Measurements from ENCODE around the gene PRKN. TPM values are rescaled to one million over a fixed set of nuclear protein-coding genes. Genes with fewer than 3 reads are reported as not detected.
A peak's percentile ranks its signal among the peaks of the same experiment; 100 is the strongest.

The PRKN gene
- total and polyA plus RNA-seq, 9 of the 15 experiments (the other 6 are each of a cell fraction or from before 2014, with no cell fraction given) = 0.03 to 0.96 (median 0.15) TPM; not detected in 2

DNA sequence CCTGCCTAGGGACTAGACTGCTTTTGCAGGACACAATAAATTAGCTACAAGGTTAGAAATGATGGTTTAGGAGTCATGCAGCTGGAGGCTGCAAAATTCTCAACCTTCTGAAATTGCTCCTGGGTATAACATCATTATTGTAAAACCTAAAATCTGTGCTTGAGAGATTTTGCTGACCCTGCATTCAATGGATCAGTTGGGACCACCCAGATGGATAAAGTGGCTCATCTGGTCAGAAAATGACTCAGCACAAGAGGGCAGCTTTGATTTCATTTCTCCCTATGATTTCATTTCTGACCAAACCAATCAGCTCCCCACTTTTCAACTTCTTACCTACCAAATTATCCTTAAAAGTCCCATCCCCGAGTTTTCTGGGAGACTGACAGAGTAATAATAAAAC, 1086.4 kb downstream of the PRKN start:
- H3K4me2 ChIP-seq (ENCODE audit: insufficient read depth, low read length) = no peak overlapping the region
- H3K4me1 ChIP-seq (replicated peaks in 1 of 2; ENCODE audit: control insufficient read depth in 2 of 2, insufficient read depth in 2 of 2, low read length in 2 of 2) = peaks cover 0 to 3% of the 10 kb centered on the region in 2 experiments; a peak in 1 of 5 replicates
- H3K27me3 ChIP-seq (ENCODE audit: control insufficient read depth in 2 of 2, insufficient read depth in 2 of 2, low read length in 2 of 2) = peaks cover 0 to 1% of the 10 kb centered on the region in 2 experiments; a peak in 4 of 5 replicates
- DNase-seq (ENCODE audit: extremely low read depth in 1 of 4, low spot score in 3 of 4) (no peak), FAIRE-seq (no peak), ATAC-seq (no peak)
- no peaks in the 10 kb centered on the region for H4K20me1 ChIP-seq (replicated peaks; ENCODE audit: control insufficient read depth, insufficient read depth, low read length)
- H3K36me3 ChIP-seq (ENCODE audit: control insufficient read depth, insufficient read depth, low read length) = no peaks in the 10 kb centered on the region
- no peak overlapping the region for H2AFZ ChIP-seq (ENCODE audit: low read depth, low read length)
- H3K79me2 ChIP-seq (ENCODE audit: control insufficient read depth, insufficient read depth, low read length) = no peaks in the 10 kb centered on the region
- H3K4me3 ChIP-seq = no peak overlapping the region
- TF ChIP-seq NFXL1 (CRISPR knock-in tag; IDR thresholded peaks at IDR 0.05) = no peak
- TF ChIP-seq ZNF324 (CRISPR knock-in tag; IDR thresholded peaks at IDR 0.05) = no peak
- TF ChIP-seq CHD1 (IDR thresholded peaks at IDR 0.05; ENCODE audit: low read length) = no peak
- TF ChIP-seq, protein P1, sequence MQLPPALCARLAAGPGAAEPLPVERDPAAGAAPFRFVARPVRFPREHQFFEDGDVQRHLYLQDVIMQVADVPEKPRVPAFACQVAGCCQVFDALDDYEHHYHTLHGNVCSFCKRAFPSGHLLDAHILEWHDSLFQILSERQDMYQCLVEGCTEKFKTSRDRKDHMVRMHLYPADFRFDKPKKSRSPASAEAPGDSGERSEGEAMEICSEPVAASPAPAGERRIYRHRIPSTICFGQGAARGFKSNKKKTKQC (CRISPR knock-in tag; IDR thresholded peaks at IDR 0.05) = no peak
- no peak for TF ChIP-seq PHF20 (IDR thresholded peaks at IDR 0.05; ENCODE audit: partially characterized antibody)
- 0 out of 2 replicates have a peak, but pooled peaks have one; percentile 5 for TF ChIP-seq MAFF (IDR thresholded peaks at IDR 0.05; ENCODE audit: low read length)
- no peak for TF ChIP-seq TEAD2 (tag; IDR thresholded peaks at IDR 0.05)
- TF ChIP-seq, protein P2, sequence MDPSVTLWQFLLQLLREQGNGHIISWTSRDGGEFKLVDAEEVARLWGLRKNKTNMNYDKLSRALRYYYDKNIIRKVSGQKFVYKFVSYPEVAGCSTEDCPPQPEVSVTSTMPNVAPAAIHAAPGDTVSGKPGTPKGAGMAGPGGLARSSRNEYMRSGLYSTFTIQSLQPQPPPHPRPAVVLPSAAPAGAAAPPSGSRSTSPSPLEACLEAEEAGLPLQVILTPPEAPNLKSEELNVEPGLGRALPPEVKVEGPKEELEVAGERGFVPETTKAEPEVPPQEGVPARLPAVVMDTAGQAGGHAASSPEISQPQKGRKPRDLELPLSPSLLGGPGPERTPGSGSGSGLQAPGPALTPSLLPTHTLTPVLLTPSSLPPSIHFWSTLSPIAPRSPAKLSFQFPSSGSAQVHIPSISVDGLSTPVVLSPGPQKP (CRISPR knock-in tag; IDR thresholded peaks at IDR 0.05) = no peak
- TF ChIP-seq TBL1XR1 (IDR thresholded peaks at IDR 0.05; ENCODE audit: low read length in 2 of 2) = no peak
- no peak for TF ChIP-seq CBFA2T3 (IDR thresholded peaks at IDR 0.05)
- no peak for TF ChIP-seq ZNF212 (CRISPR knock-in tag; IDR thresholded peaks at IDR 0.05)
- TF ChIP-seq SNRNP70 (optimal IDR thresholded peaks at IDR 0.05; ENCODE audit: low read depth, low read length) = no peak
- TF ChIP-seq BRF1 (IDR thresholded peaks at IDR 0.05; ENCODE audit: borderline replicate concordance, extremely low read depth, insufficient read length) = no peak
- TF ChIP-seq MAFG (tag; conservative IDR thresholded peaks at IDR 0.05) = 0 out of 2 replicates have a peak, but pooled peaks have one; percentile 9
- no peak for TF ChIP-seq ADNP (tag; IDR thresholded peaks at IDR 0.05)
- peak; percentile 40; the same call in 1 of the 2 replicates for TF ChIP-seq ZNF316 (IDR thresholded peaks at IDR 0.05)
- 0% methylated on average over 1 of the region's 1 CpG for WGBS (ENCODE audit: insufficient coverage, low coverage, missing lambda C conversion rate)
- no peak overlapping the region for H3K27ac ChIP-seq (ENCODE audit: extremely low read depth, low read depth, low read length)
- H3K9me3 ChIP-seq (replicated peaks; ENCODE audit: control insufficient read depth, insufficient read depth, low read depth, low read length) = no peaks in the 10 kb centered on the region
- no TSS peak for BruUV-seq (replicated peaks)
- H3K9me1 ChIP-seq (ENCODE audit: control insufficient read depth, insufficient read depth, low read length) = no peaks in the 10 kb centered on the region
- ChIA-PET POLR2A (interaction anchor here (0.8 to 1.9 kb wide), 2 partner anchors 10 to 22 kb away, joined by 3 to 6 read pairs; no protein-coding TSS in a partner anchor), CTCF (ENCODE audit: low intra/inter-chr PET ratio) (no interaction called here)
- intact Hi-C loops (cut with micrococcal nuclease) (no loop called here), in situ Hi-C loops (cut with MboI) (no loop called here)
- H3K9ac ChIP-seq (ENCODE audit: insufficient read depth in 1 of 2, low read depth in 2 of 2, low read length in 2 of 2) = no peak overlapping the region
